K562 (cell line): ENCODE results near the gene SLC4A5.

ENCODE experiments used
- BACH1 ChIP-seq: fragments of 200-800 bp; sonication (Bioruptor generic); IDR thresholded peaks from 2 replicates; pipeline ENCODE4 v1.6.1; 2016; ENCODE audit warnings: missing genetic modification characterization, missing compliant biosample characterization
- CC2D1A ChIP-seq: fragments of 450-650 bp; IDR thresholded peaks from 2 replicates; pipeline ENCODE4 v1.6.1; 2017; ENCODE audit warnings: mild to moderate bottlenecking
- DEAF1 ChIP-seq: fragments of 450-650 bp; formaldehyde crosslinking; IDR thresholded peaks from 2 replicates; pipeline ENCODE4 v1.4.0; 2020; ENCODE audit warnings: mild to moderate bottlenecking, moderate library complexity
- EP300 ChIP-seq: IDR thresholded peaks from 2 replicates; pipeline ENCODE4 v1.6.1; 2012; ENCODE audit warnings: low read length, improper control_type of control experiment
- IRF9 ChIP-seq: fragments of 450-650 bp; IDR thresholded peaks from 2 replicates; pipeline ENCODE4 v1.6.1; 2016; ENCODE audit warnings: missing biosample characterization, missing genetic modification characterization
- MYBL2 ChIP-seq, 2 experiments: fragments of 450-650 bp in 1 of 2; sonication (generic) in 1 of 2; formaldehyde crosslinking in 1 of 2; IDR thresholded peaks; 2 replicates each; pipeline versions ENCODE4 v1.6.1 to v1.8.1; 2017 to 2022; ENCODE audit warnings: borderline replicate concordance in 1 of 2, inconsistent platforms in 1 of 2, low read depth in 1 of 2, mild to moderate bottlenecking in 1 of 2, missing genetic modification reagents in 1 of 2, moderate library complexity in 1 of 2
- NR2C2 ChIP-seq, 2 experiments: fragments of 200-800 bp in 1 of 2; sonication (Bioruptor generic) in 1 of 2; sonication (generic) in 1 of 2; formaldehyde crosslinking in 1 of 2; IDR thresholded peaks; 2 replicates each; pipeline versions ENCODE4 v1.6.1 to v1.8.0; 2016 to 2022; ENCODE audit warnings: mild to moderate bottlenecking in 1 of 2, missing compliant biosample characterization in 1 of 2, missing genetic modification characterization in 1 of 2, missing genetic modification reagents in 1 of 2
- NRF1 ChIP-seq, 2 experiments: fragments of 450-650 bp; IDR thresholded peaks in 1 of 2; conservative IDR thresholded peaks in 1 of 2; 2 replicates each; pipeline ENCODE4 v1.6.1; 2014; ENCODE audit warnings: mild to moderate bottlenecking in 2 of 2
- RAD21 ChIP-seq, 2 experiments: fragments of 250-450 bp in 1 of 2; fragments of 450-650 bp in 1 of 2; sonication (Bioruptor Pico) in 1 of 2; formaldehyde crosslinking in 1 of 2; IDR thresholded peaks in 1 of 2; conservative IDR thresholded peaks in 1 of 2; 2 replicates each; pipeline versions ENCODE4 v1.4.0 to v1.8.0; 2020 to 2022; ENCODE audit warnings: mild to moderate bottlenecking in 2 of 2, moderate library complexity in 1 of 2
- SP1 ChIP-seq: sonication (generic); formaldehyde crosslinking; IDR thresholded peaks from 2 replicates; pipeline ENCODE4 v1.8.1; 2022; ENCODE audit warnings: mild to moderate bottlenecking, missing genetic modification reagents
- YY1 ChIP-seq, 3 experiments: IDR thresholded peaks; 2 replicates each; pipeline ENCODE4 v1.6.1; 2011; ENCODE audit warnings: low read length in 2 of 3, mild to moderate bottlenecking in 2 of 3, moderate library complexity in 2 of 3, borderline replicate concordance in 1 of 3, control low read depth in 1 of 3, low read depth in 1 of 3; ENCODE audit not compliant: insufficient read depth in 3 of 3, insufficient replicate concordance in 2 of 3, control insufficient read depth in 1 of 3, insufficient read length in 1 of 3; ENCODE audit errors: extremely low read depth in 1 of 3

DNA sequence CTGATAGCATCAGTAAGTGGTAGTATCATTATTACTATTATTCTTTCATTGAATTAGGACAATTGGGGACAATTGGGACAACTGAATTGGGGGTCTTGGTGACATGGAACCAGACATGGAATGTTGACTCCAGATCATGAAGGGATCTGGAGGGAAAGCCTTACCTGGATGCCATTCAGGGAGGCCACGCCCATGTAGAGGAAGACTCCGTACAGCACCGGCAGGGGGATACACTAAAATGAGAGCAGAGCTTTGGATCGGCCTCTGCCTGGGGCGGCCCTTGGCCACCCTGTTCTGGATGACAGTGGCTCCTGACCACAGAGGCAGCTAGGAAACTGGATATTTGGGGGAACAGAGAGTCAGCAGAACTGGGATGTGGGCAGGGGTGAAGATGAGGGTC lies 115.6 kb downstream of the SLC4A5 start:
- TF ChIP-seq MYBL2 (IDR thresholded peaks at IDR 0.05; ENCODE audit: low read depth) (no peak), MYBL2 (CRISPR knock-in tag; IDR thresholded peaks at IDR 0.05; ENCODE audit: borderline replicate concordance) (no peak), EP300 (no peak), SP1 (CRISPR knock-in tag) (no peak), RAD21 (CRISPR knock-in tag; conservative IDR thresholded peaks at IDR 0.05 in 1 of 2, IDR thresholded peaks at IDR 0.05 in 1 of 2) (peak in 1 of 2 experiments; percentile 14; a peak in 1 of 4 replicates), BACH1 (tag) (no peak), NRF1 (conservative IDR thresholded peaks at IDR 0.05 in 1 of 2, IDR thresholded peaks at IDR 0.05 in 1 of 2) (no peak), YY1 (IDR thresholded peaks at IDR 0.05; ENCODE audit: borderline replicate concordance in 1 of 3, control insufficient read depth in 1 of 3, extremely low read depth in 1 of 3, insufficient read depth in 3 of 3, insufficient read length in 1 of 3, insufficient replicate concordance in 2 of 3, low read depth in 1 of 3, low read length in 2 of 3) (peak in 1 of 3 experiments; percentile 25), DEAF1 (CRISPR knock-in tag) (no peak), CC2D1A (no peak), IRF9 (tag) (no peak), NR2C2 (CRISPR knock-in tag; IDR thresholded peaks at IDR 0.05) (no peak), NR2C2 (tag; IDR thresholded peaks at IDR 0.05) (no peak)
